Activated CD8-positive, alpha-beta T cell treated with anti-CD3 and anti-CD28 coated beads for 36 hours (primary cell): ENCODE measurements around the gene KLF16. TPM values are rescaled to one million over a fixed set of nuclear protein-coding genes. Genes with fewer than 3 reads are reported as not detected.
A peak's percentile ranks its signal among the peaks of the same experiment; 100 is the strongest.
"Not testable (repeated sequence)": the region's sequence is repeated elsewhere in the genome, so short reads cannot be mapped to it uniquely, and the experiment has no call there.

Experiments used
- ATAC-seq: fragments of 200-7000 bp; cut with Tn5 transposase; one replicate; pipeline ENCODE4 v1.10.0; 2021; ENCODE audit warnings: mild to moderate bottlenecking, moderate library complexity
- CTCF ChIA-PET: fragments of 350-600 bp; sonication (Branson Sonifier 250); formaldehyde crosslinking; loops from one replicate; lab custom pipeline; 2021; ENCODE audit warnings: antibody characterized with exemption; lab: Charles Lee
- POLR2A ChIA-PET: fragments of 350-600 bp; sonication (Branson Sonifier 250); formaldehyde crosslinking; loops from one replicate; lab custom pipeline; 2021; ENCODE audit warnings: antibody characterized with exemption; lab: Charles Lee
- DNase-seq: peaks from one replicate; pipeline ENCODE4 v3.0.0-alpha.2; 2020
- H3K27ac Mint-ChIP-seq: one replicate; pipeline ENCODE4 v1.8.0; 2021; ENCODE audit warnings: mild to moderate bottlenecking, mixed read lengths
- H3K27me3 Mint-ChIP-seq: one replicate; pipeline ENCODE4 v1.8.0; 2021; ENCODE audit warnings: mixed read lengths
- H3K36me3 Mint-ChIP-seq: one replicate; pipeline ENCODE4 v1.8.0; 2021; ENCODE audit warnings: low read depth, mixed read lengths
- H3K4me1 Mint-ChIP-seq: one replicate; pipeline ENCODE4 v1.8.0; 2021; ENCODE audit warnings: low read depth, mixed read lengths
- H3K4me3 Mint-ChIP-seq: one replicate; pipeline ENCODE4 v1.8.0; 2021; ENCODE audit warnings: mild to moderate bottlenecking, moderate library complexity, mixed read lengths
- H3K9me3 Mint-ChIP-seq: one replicate; pipeline ENCODE4 v1.8.0; 2021; ENCODE audit warnings: mixed read lengths
- CTCF ChIP-seq: fragments of 200-600 bp; IDR thresholded peaks from one replicate; pipeline ENCODE4 v1.8.0; 2022; ENCODE audit warnings: antibody characterized with exemption, mild to moderate bottlenecking
- intact Hi-C: fragments of 100-400 bp; cut with micrococcal nuclease; formaldehyde crosslinking; loops from one replicate; pipeline ENCODE4 v1.10.0; 2022
- total RNA-seq, 2 experiments: library from RNA; stranded (reverse); gene quantifications; one replicate each; pipeline ENCODE4 v1.2.3, GENCODE V29; 2021

Gene KLF16
- total RNA-seq, 2 experiments from 2014 or later, result 25.6 to 27.7 TPM

GRCh38 chr19:1875646-1876495 lies 12.5 kb upstream of the KLF16 start:
- ChIA-PET POLR2A (interaction anchor here (0.6 to 3.2 kb wide), 11 partner anchors 8 to 361 kb away, joined by 3 to 39 read pairs (median 5); partner anchors contain the start of gene ABHD17A), CTCF (interaction anchor here (0.8 to 2.6 kb wide), 10 partner anchors 19 to 187 kb away, joined by 3 to 7 read pairs (median 4); no protein-coding TSS in a partner anchor)
- intact Hi-C loops, result no loop called here

GRCh38 chr19:1875265-1875645 lies 11.9 kb upstream of the KLF16 start:
- POLR2A ChIA-PET, result interaction anchor here (0.7 to 3.2 kb wide), 6 partner anchors 9 to 22 kb away, joined by 4 to 39 read pairs (median 8); partner anchors contain the start of gene ABHD17A
- H3K36me3 Mint-ChIP-seq, result peaks cover 32% of the 10 kb centered on the region
- CTCF ChIA-PET, result interaction anchor here (0.6 to 2.6 kb wide), 11 partner anchors 9 to 177 kb away, joined by 3 to 7 read pairs (median 3); no protein-coding TSS in a partner anchor
- H3K27ac Mint-ChIP-seq, result peak overlapping the region; percentile 97
- H3K9me3 Mint-ChIP-seq, H3K27me3 Mint-ChIP-seq, DNase-seq, intact Hi-C loops: not testable (repeated sequence)
- H3K4me3 Mint-ChIP-seq, result peak overlapping the region; percentile 99
- H3K4me1 Mint-ChIP-seq, result peaks cover 27% of the 10 kb centered on the region
- ATAC-seq, result peak; percentile 25

More at GRCh38 chr19:1875646-1876495, 12.5 kb upstream of the KLF16 start:
- Mint-ChIP-seq H3K36me3 (peaks cover 27% of the 10 kb centered on the region), H3K4me3 (peak overlapping the region; percentile 99), H3K27ac (peak overlapping the region; percentile 97), H3K27me3 (no peaks in the 10 kb centered on the region), H3K4me1 (peaks cover 29% of the 10 kb centered on the region), H3K9me3 (no peaks in the 10 kb centered on the region)
- ATAC-seq (peak; percentile 93), DNase-seq (peak; percentile 94)
- no peak for TF ChIP-seq CTCF

- peaks cover 32% of the 10 kb centered on the region for H3K36me3 Mint-ChIP-seq
- H3K27me3 Mint-ChIP-seq, result no peaks in the 10 kb centered on the region
- peak; percentile 47 for ATAC-seq
- intact Hi-C loops, result no loop called here
- ChIA-PET POLR2A (interaction anchor here (0.6 to 3.2 kb wide), 6 partner anchors 9 to 54 kb away, joined by 3 to 39 read pairs (median 8); partner anchors contain the start of gene ABHD17A), CTCF (interaction anchor here (0.6 to 2.6 kb wide), 11 partner anchors 9 to 177 kb away, joined by 3 to 7 read pairs (median 3); no protein-coding TSS in a partner anchor)
- peak; percentile 49 for DNase-seq
- H3K4me1 Mint-ChIP-seq, result peaks cover 27% of the 10 kb centered on the region
- peak overlapping the region; percentile 97 for H3K27ac Mint-ChIP-seq
- H3K4me3 Mint-ChIP-seq, result peak overlapping the region; percentile 99
- no peaks in the 10 kb centered on the region for H3K9me3 Mint-ChIP-seq
- no peak for TF ChIP-seq CTCF
These were observed 11.3 kb upstream of the KLF16 start for GRCh38 chr19:1874554-1875185.

GRCh38 chr19:1873524-1874473 lies 10.4 kb upstream of the KLF16 start:
- no peak for ATAC-seq
- ChIA-PET CTCF (interaction anchor here (1.1 to 2.6 kb wide), 4 partner anchors 9 to 56 kb away, joined by 3 to 7 read pairs (median 6); no protein-coding TSS in a partner anchor), POLR2A (interaction anchor here (1.3 to 3.2 kb wide), 3 partner anchors 8 to 18 kb away, joined by 5 to 39 read pairs (median 13); partner anchors contain the start of gene ABHD17A)
- intact Hi-C loops, result no loop called here
- H3K4me3 Mint-ChIP-seq, result peak overlapping the region; percentile 99
- H3K27me3 Mint-ChIP-seq, result no peaks in the 10 kb centered on the region
- no peaks in the 10 kb centered on the region for H3K9me3 Mint-ChIP-seq
- TF ChIP-seq CTCF, result no peak
- H3K27ac Mint-ChIP-seq, result peak overlapping the region; percentile 97
- peaks cover 30% of the 10 kb centered on the region for H3K4me1 Mint-ChIP-seq
- peaks cover 33% of the 10 kb centered on the region for H3K36me3 Mint-ChIP-seq
- DNase-seq, result no peak
